SK-N-SH (cell line): ENCODE results near the gene EXOC6. TPM values are rescaled to one million over a fixed set of nuclear protein-coding genes. Genes with fewer than 3 reads are reported as not detected.

ENCODE experiments used
- CTCF ChIA-PET: fragments of 300-600, 350-600 bp; formaldehyde crosslinking; extraction: SDS; loops from one replicate; lab custom pipeline; 2021; lab: Yijun Ruan, JAX
- POLR2A ChIA-PET: fragments of 350-600 bp; sonication (Branson Sonifier 250); formaldehyde crosslinking; extraction: SDS; loops from one replicate; lab custom pipeline; 2020; ENCODE audit warnings: antibody characterized with exemption, inconsistent platforms; lab: Yijun Ruan, JAX
- DNase-seq: peaks from one replicate; pipeline ENCODE4 v3.0.0; 2012
- H2AFZ ChIP-seq: fragments of 200-600 bp; sonication (generic); 2 replicates; pipeline ENCODE4 v1.8.1; 2016; ENCODE audit warnings: antibody characterized with exemption, mild to moderate bottlenecking, low read depth
- H3F3A ChIP-seq: fragments of 200-600 bp; sonication (generic); replicated peaks from 2 replicates; pipeline ENCODE3; 2016; ENCODE audit warnings: antibody characterized with exemption, mild to moderate bottlenecking; ENCODE audit not compliant: insufficient read depth
- H3K27ac ChIP-seq, 2 experiments: fragments of 200-500 bp in 1 of 2; fragments of 200-600 bp in 1 of 2; sonication (Bioruptor generic) in 1 of 2; sonication (generic), shearing (Covaris generic) in 1 of 2; 2 replicates each; pipeline versions ENCODE4 v1.5.1 to v1.6.1; 2014 to 2016; ENCODE audit warnings: low read depth in 2 of 2, inconsistent platforms in 1 of 2, low read length in 1 of 2, mild to moderate bottlenecking in 1 of 2, mixed read lengths in 1 of 2
- H3K27me3 ChIP-seq: fragments of 200-600 bp; sonication (generic), shearing (Covaris generic); 2 replicates; pipeline ENCODE4 v1.6.1; 2016; ENCODE audit warnings: mixed run types; ENCODE audit not compliant: insufficient read depth
- H3K36me3 ChIP-seq, 2 experiments: fragments of 200-500 bp in 1 of 2; fragments of 200-600 bp in 1 of 2; sonication (Bioruptor generic) in 1 of 2; sonication (generic) in 1 of 2; replicated peaks in 1 of 2; 2 replicates each; pipeline versions ENCODE3 to v1.5.1; 2014 to 2016; ENCODE audit warnings: low read length in 1 of 2, mild to moderate bottlenecking in 1 of 2; ENCODE audit not compliant: insufficient read depth in 2 of 2, control insufficient read depth in 1 of 2
- H3K4me1 ChIP-seq, 2 experiments: fragments of 200-500 bp in 1 of 2; fragments of 200-600 bp in 1 of 2; sonication (Bioruptor generic) in 1 of 2; sonication (generic), shearing (Covaris generic) in 1 of 2; 2 replicates each; pipeline versions ENCODE4 v1.5.1 to v1.6.1; 2014 to 2016; ENCODE audit warnings: low read depth in 1 of 2, low read length in 1 of 2, mixed run types in 1 of 2; ENCODE audit not compliant: insufficient read depth in 2 of 2, control insufficient read depth in 1 of 2
- H3K4me2 ChIP-seq: fragments of 200-600 bp; sonication (generic), shearing (Covaris generic); 2 replicates; pipeline ENCODE4 v1.6.1; 2017; ENCODE audit warnings: mixed run types
- H3K4me3 ChIP-seq, 2 experiments: fragments of 200-500 bp in 1 of 2; fragments of 200-600 bp in 1 of 2; sonication (Bioruptor generic) in 1 of 2; sonication (generic), shearing (Covaris generic) in 1 of 2; 2 replicates each; pipeline versions ENCODE4 v1.5.1 to v1.8.1; 2014 to 2016; ENCODE audit warnings: low read depth in 2 of 2, inconsistent platforms in 1 of 2, low read length in 1 of 2, mild to moderate bottlenecking in 1 of 2, mixed read lengths in 1 of 2, moderate library complexity in 1 of 2
- H3K79me2 ChIP-seq: fragments of 200-600 bp; sonication (generic); 2 replicates; pipeline ENCODE4 v1.8.1; 2017; ENCODE audit warnings: mild to moderate bottlenecking; ENCODE audit not compliant: insufficient read depth
- H3K9ac ChIP-seq: fragments of 200-600 bp; sonication (generic); 2 replicates; pipeline ENCODE4 v1.6.1; 2017; ENCODE audit warnings: mixed run types
- H3K9me2 ChIP-seq: fragments of 200-600 bp; sonication (generic); 2 replicates; pipeline ENCODE4 v1.6.1; 2017; ENCODE audit warnings: mixed run types
- H3K9me3 ChIP-seq: fragments of 200-600 bp; sonication (generic); 2 replicates; pipeline ENCODE4 v1.6.1; 2017; ENCODE audit warnings: mixed run types, mild to moderate bottlenecking, moderate library complexity
- H4K20me1 ChIP-seq: fragments of 200-600 bp; sonication (generic); 2 replicates; pipeline ENCODE4 v1.6.1; 2017; ENCODE audit warnings: mild to moderate bottlenecking, mixed run types; ENCODE audit not compliant: insufficient read depth
- CHD2 ChIP-seq: fragments of 150-350 bp; IDR thresholded peaks from 2 replicates; pipeline ENCODE4 v1.6.1; 2018; ENCODE audit warnings: low read length; ENCODE audit not compliant: partially characterized antibody
- CTCF ChIP-seq: fragments of 200-600 bp; sonication (generic); IDR thresholded peaks from 2 replicates; pipeline ENCODE4 v1.6.1; 2017; ENCODE audit warnings: antibody characterized with exemption, mild to moderate bottlenecking, moderate library complexity
- ELF1 ChIP-seq: IDR thresholded peaks from 2 replicates; pipeline ENCODE4 v1.4.0; 2012
- EP300 ChIP-seq, 2 experiments: IDR thresholded peaks; 2 replicates each; pipeline versions ENCODE4 v1.4.0 to v1.6.1; 2012; ENCODE audit warnings: borderline replicate concordance in 1 of 2, low read depth in 1 of 2, low read length in 1 of 2
- FOXJ3 ChIP-seq: sonication (generic); formaldehyde crosslinking; IDR thresholded peaks from 2 replicates; pipeline ENCODE4 v1.5.1; 2020; ENCODE audit warnings: mild to moderate bottlenecking, missing genetic modification reagents
- GABPA ChIP-seq: IDR thresholded peaks from 2 replicates; pipeline ENCODE4 v1.4.0; 2012; ENCODE audit warnings: low read depth, mild to moderate bottlenecking
- GATA2 ChIP-seq: sonication (generic); formaldehyde crosslinking; IDR thresholded peaks from 2 replicates; pipeline ENCODE4 v1.5.0; 2020; ENCODE audit warnings: mild to moderate bottlenecking, missing genetic modification reagents
- IRF3 ChIP-seq: fragments of 150-350 bp; IDR thresholded peaks from 2 replicates; pipeline ENCODE4 v1.6.1; 2016; ENCODE audit warnings: mild to moderate bottlenecking, low read depth, low read length
- JUND ChIP-seq: IDR thresholded peaks from 2 replicates; pipeline ENCODE4 v1.4.0; 2012
- MAX ChIP-seq: IDR thresholded peaks from 2 replicates; pipeline ENCODE4 v1.4.0; 2012; ENCODE audit warnings: low read depth
- MEF2A ChIP-seq: IDR thresholded peaks from 2 replicates; pipeline ENCODE4 v1.4.0; 2012; ENCODE audit warnings: low read depth, borderline replicate concordance
- MXI1 ChIP-seq: IDR thresholded peaks from 2 replicates; pipeline ENCODE4 v1.6.1; 2012; ENCODE audit warnings: mild to moderate bottlenecking, low read depth, low read length, improper control_type of control experiment
- PBX3 ChIP-seq: IDR thresholded peaks from 2 replicates; pipeline ENCODE4; 2012
- RCOR1 ChIP-seq: fragments of 150-350 bp; IDR thresholded peaks from 2 replicates; pipeline ENCODE4 v1.6.1; 2017; ENCODE audit warnings: antibody characterized with exemption, low read length
- RFX5 ChIP-seq: IDR thresholded peaks from 2 replicates; pipeline ENCODE4 v1.6.1; 2012; ENCODE audit warnings: mild to moderate bottlenecking, improper control_type of control experiment, low read length
- SIN3A ChIP-seq: IDR thresholded peaks from 2 replicates; pipeline ENCODE4 v1.6.1; 2012; ENCODE audit warnings: low read depth, mild to moderate bottlenecking, low read length, moderate library complexity, borderline replicate concordance
- SMC3 ChIP-seq: IDR thresholded peaks from 2 replicates; pipeline ENCODE4 v1.6.1; 2012; ENCODE audit warnings: low read depth, low read length, improper control_type of control experiment
- TAF1 ChIP-seq: IDR thresholded peaks from 2 replicates; pipeline ENCODE4 v1.6.1; 2012; ENCODE audit warnings: low read depth, mild to moderate bottlenecking, low read length, moderate library complexity, borderline replicate concordance
- YY1 ChIP-seq: IDR thresholded peaks from 2 replicates; pipeline ENCODE4 v1.4.0; 2012; ENCODE audit warnings: low read depth, mild to moderate bottlenecking
- ZBTB33 ChIP-seq: IDR thresholded peaks from 2 replicates; pipeline ENCODE4 v1.4.0; 2012; ENCODE audit warnings: low read depth, borderline replicate concordance
- WGBS: methylation state at CpG from one replicate; pipeline ENCODE4 v1.1.6; 2017; ENCODE audit warnings: low lambda C conversion rate; 5-methylcytosine and 5-hydroxymethylcytosine counted together
- polyA plus RNA-seq, 3 experiments: library from polyadenylated mRNA; depleted of rRNA; stranded (reverse); fragments of >200 nt; gene quantifications; 2 replicates each; pipeline ENCODE4 v1.2.3, GENCODE V29; 2012

Gene EXOC6
- polyA plus RNA-seq, 1 of the 3 experiments (the other 2 are of a cell fraction): 2.3 TPM

- H3K79me2 ChIP-seq: no peaks in the 10 kb centered on the region
- no peak overlapping the region for H3K4me2 ChIP-seq
- H3K9me2 ChIP-seq: no peaks in the 10 kb centered on the region
- no peak overlapping the region for H3K4me3 ChIP-seq
- peaks cover 45% of the 10 kb centered on the region for H3K27me3 ChIP-seq
- no peak for TF ChIP-seq IRF3
- TF ChIP-seq SMC3: no peak
- no peak for TF ChIP-seq GATA2
- no peak for TF ChIP-seq RFX5
- no peak for TF ChIP-seq JUND
- TF ChIP-seq CHD2: no peak
- no peak for TF ChIP-seq EP300 (IDR thresholded peaks at IDR 0.05; ENCODE audit: borderline replicate concordance in 1 of 2, low read depth in 1 of 2, low read length in 1 of 2)
- TF ChIP-seq FOXJ3 (CRISPR knock-in tag): no peak
- no peak for TF ChIP-seq MEF2A
- no peak for TF ChIP-seq GABPA
- TF ChIP-seq PBX3: no peak
- no peak for TF ChIP-seq MXI1
- no peak for TF ChIP-seq TAF1
- no peak for TF ChIP-seq MAX
- no peak for TF ChIP-seq ZBTB33
- no peak for TF ChIP-seq CTCF
- no peak for TF ChIP-seq SIN3A
- TF ChIP-seq YY1: no peak
- no peak for TF ChIP-seq RCOR1
- TF ChIP-seq ELF1: no peak
- WGBS: 58% methylated on average over 25 of the region's 25 CpGs
- no peaks in the 10 kb centered on the region for H4K20me1 ChIP-seq
- no peaks in the 10 kb centered on the region for H3K36me3 ChIP-seq
- no peak overlapping the region for H2AFZ ChIP-seq
- CTCF ChIA-PET: interaction anchor here (0.9 to 8.6 kb wide), 12 partner anchors 10 to 278 kb away, joined by 3 to 69 read pairs (median 6); partner anchors contain the start of gene CYP26C1
- peaks cover 4% of the 10 kb centered on the region for H3F3A ChIP-seq
- H3K9me3 ChIP-seq: no peaks in the 10 kb centered on the region
- H3K4me1 ChIP-seq: peaks cover 0 to 44% of the 10 kb centered on the region in 2 experiments; a peak in 1 of 4 replicates
- no peak overlapping the region for H3K27ac ChIP-seq
- H3K9ac ChIP-seq: no peak overlapping the region
- POLR2A ChIA-PET: no interaction called here
- no peak for DNase-seq
These were observed 227.3 kb downstream of the EXOC6 start for GRCh38 chr10:93075369-93076221.
